B cell (primary cell): ENCODE results near the gene CCDC88C.
"Not testable (repeated sequence)": the region's sequence is repeated elsewhere in the genome, so short reads cannot be mapped to it uniquely, and the experiment has no call there.

Experiments used
- EZH2 ChIP-seq: IDR thresholded peaks from 2 replicates; pipeline ENCODE4 v1.6.1; 2012; ENCODE audit warnings: borderline replicate concordance, low read depth, mild to moderate bottlenecking, moderate library complexity, low read length; ENCODE audit not compliant: insufficient read depth, poor library complexity, severe bottlenecking
- TF ChIP-seq, protein P1 (sequence below): fragments of 200-600 bp; IDR thresholded peaks from one replicate; pipeline ENCODE4 v1.8.0; 2022; ENCODE audit warnings: antibody characterized with exemption, mild to moderate bottlenecking

DNA sequence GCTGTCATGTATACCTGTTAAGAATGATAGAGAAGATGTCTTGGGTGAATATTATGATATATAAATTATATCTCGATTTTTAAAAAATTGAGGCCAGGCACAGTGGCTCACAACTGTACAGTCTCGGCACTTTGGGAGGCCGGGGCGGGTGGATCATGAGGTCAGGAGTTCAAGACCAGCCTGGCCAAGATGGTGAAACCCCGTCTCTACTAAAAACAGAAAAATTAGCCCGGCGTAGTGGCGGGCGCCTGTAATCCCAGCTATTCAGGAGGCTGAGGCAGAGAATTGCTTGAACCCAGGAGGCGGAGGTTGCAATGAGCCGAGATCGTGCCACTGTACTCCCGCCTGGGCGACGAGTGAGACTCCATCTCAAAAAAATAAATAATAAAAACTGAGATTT lies 151.3 kb downstream of the CCDC88C start:
- TF ChIP-seq, protein P1, sequence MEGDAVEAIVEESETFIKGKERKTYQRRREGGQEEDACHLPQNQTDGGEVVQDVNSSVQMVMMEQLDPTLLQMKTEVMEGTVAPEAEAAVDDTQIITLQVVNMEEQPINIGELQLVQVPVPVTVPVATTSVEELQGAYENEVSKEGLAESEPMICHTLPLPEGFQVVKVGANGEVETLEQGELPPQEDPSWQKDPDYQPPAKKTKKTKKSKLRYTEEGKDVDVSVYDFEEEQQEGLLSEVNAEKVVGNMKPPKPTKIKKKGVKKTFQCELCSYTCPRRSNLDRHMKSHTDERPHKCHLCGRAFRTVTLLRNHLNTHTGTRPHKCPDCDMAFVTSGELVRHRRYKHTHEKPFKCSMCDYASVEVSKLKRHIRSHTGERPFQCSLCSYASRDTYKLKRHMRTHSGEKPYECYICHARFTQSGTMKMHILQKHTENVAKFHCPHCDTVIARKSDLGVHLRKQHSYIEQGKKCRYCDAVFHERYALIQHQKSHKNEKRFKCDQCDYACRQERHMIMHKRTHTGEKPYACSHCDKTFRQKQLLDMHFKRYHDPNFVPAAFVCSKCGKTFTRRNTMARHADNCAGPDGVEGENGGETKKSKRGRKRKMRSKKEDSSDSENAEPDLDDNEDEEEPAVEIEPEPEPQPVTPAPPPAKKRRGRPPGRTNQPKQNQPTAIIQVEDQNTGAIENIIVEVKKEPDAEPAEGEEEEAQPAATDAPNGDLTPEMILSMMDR = not testable (repeated sequence)
- TF ChIP-seq EZH2 = not testable (repeated sequence)
